H1 (cell line): ENCODE data around the gene INPP4A. TPM values are rescaled to one million over a fixed set of nuclear protein-coding genes. Genes with fewer than 3 reads are reported as not detected.

Source experiments
- SIN3A ChIP-seq, 2 experiments: IDR thresholded peaks in 1 of 2; conservative IDR thresholded peaks in 1 of 2; 2 replicates each; pipeline ENCODE4 v1.6.1; 2011 to 2012; ENCODE audit warnings: low read length in 2 of 2, improper control_type of control experiment in 1 of 2, low read depth in 1 of 2, mild to moderate bottlenecking in 1 of 2
- SIX5 ChIP-seq: IDR thresholded peaks from 2 replicates; pipeline ENCODE4 v1.6.1; 2011; ENCODE audit warnings: mild to moderate bottlenecking, low read depth, low read length
- SP1 ChIP-seq: IDR thresholded peaks from 2 replicates; pipeline ENCODE4 v1.6.1; 2011; ENCODE audit warnings: low read depth, low read length
- polyA plus RNA-seq, 7 experiments: library from polyadenylated mRNA; depleted of rRNA in 3 of 7; stranded (reverse) in 5 of 7; unstranded in 2 of 7; fragments of >200 nt in 5 of 7; fragments of 200-250 nt in 2 of 7; gene quantifications; 1 replicate in 5 of 7; 2 replicates in 1 of 7; 4 replicates in 1 of 7; pipeline versions ENCODE4 v1.2.1 to v1.2.3, GENCODE V29; 2011 to 2013; ENCODE audit warnings: missing spikeins in 2 of 7, mixed read lengths in 2 of 7
- total RNA-seq: library from RNA; stranded (reverse); fragmentation: NEBNext Ultra II Directional; extraction: Animal tissue kit (Norgen Biotek cat#: 25700); gene quantifications from 2 replicates; pipeline ENCODE4 v1.2.1, GENCODE V29; 2021

INPP4A gene
- total and polyA plus RNA-seq, 2 of the 8 experiments (the other 6 are each of a cell fraction or from before 2014, with no cell fraction given): 25.6 to 34.3 TPM

- TF ChIP-seq SIN3A (conservative IDR thresholded peaks at IDR 0.05 in 1 of 2, IDR thresholded peaks at IDR 0.05 in 1 of 2; ENCODE audit: low read depth in 1 of 2, low read length in 2 of 2) (no peak), SP1 (no peak), SIX5 (no peak)
Observed at GRCh38 chr2:98607104-98607503, 162.4 kb downstream of the INPP4A start (continued).
